C1 segment of cervical spinal cord (tissue), 14 donors: ENCODE data around the gene GAREM1.
A peak's percentile ranks its signal among the peaks of the same experiment; 100 is the strongest.

Experiments used
- DNase-seq, 14 donors: peaks; one replicate each; lab custom pipeline; 2025; lab: John Stamatoyannopoulos, UW

Gene GAREM1

GRCh38 chr18:32459361-32460101 lies 11.2 kb downstream of the GAREM1 start:
- no peak for DNase-seq

- no peak for DNase-seq
Observed at GRCh38 chr18:32455361-32455760, 15.3 kb downstream of the GAREM1 start.

GRCh38 chr18:32454593-32454992 lies 16.1 kb downstream of the GAREM1 start:
- no peak for DNase-seq

GRCh38 chr18:32450874-32451273 lies 19.8 kb downstream of the GAREM1 start:
- DNase-seq, result peak in 1 of 14 donors; percentile 36

- no peak for DNase-seq
Observed at GRCh38 chr18:32450026-32450691, 20.5 kb downstream of the GAREM1 start.

GRCh38 chr18:32446780-32447179 lies 23.9 kb downstream of the GAREM1 start:
- peak in 1 of 14 donors; percentile 12 for DNase-seq

- DNase-seq, result peak in 1 of 14 donors; percentile 16
Observed at GRCh38 chr18:32445846-32446245, 24.8 kb downstream of the GAREM1 start.

GRCh38 chr18:32443706-32444215 lies 26.9 kb downstream of the GAREM1 start:
- DNase-seq, result no peak

GRCh38 chr18:32443033-32443705 lies 27.5 kb downstream of the GAREM1 start:
- no peak for DNase-seq

GRCh38 chr18:32442575-32442974 lies 28.1 kb downstream of the GAREM1 start:
- peak in 1 of 14 donors; percentile 13 for DNase-seq

GRCh38 chr18:32441533-32441932 lies 29.1 kb downstream of the GAREM1 start:
- peak in 4 of 14 donors; percentile 27 to 43 (median 36) for DNase-seq

- DNase-seq, result peak in 1 of 14 donors; percentile 31
Observed at GRCh38 chr18:32440518-32440917, 30.2 kb downstream of the GAREM1 start.

GRCh38 chr18:32439802-32440201 lies 30.9 kb downstream of the GAREM1 start:
- DNase-seq, result peak in 1 of 14 donors; percentile 34

GRCh38 chr18:32439241-32439640 lies 31.4 kb downstream of the GAREM1 start:
- DNase-seq, result no peak

- peak in 1 of 14 donors; percentile 29 for DNase-seq
Observed at GRCh38 chr18:32438173-32438572, 32.5 kb downstream of the GAREM1 start.

- peak in 1 of 14 donors; percentile 44 for DNase-seq
Observed at GRCh38 chr18:32437100-32437834, 33.4 kb downstream of the GAREM1 start.

- DNase-seq, result no peak
Observed at GRCh38 chr18:32435631-32436500, 34.8 kb downstream of the GAREM1 start.

GRCh38 chr18:32431753-32432152 lies 38.9 kb downstream of the GAREM1 start:
- no peak for DNase-seq

- no peak for DNase-seq
Observed at GRCh38 chr18:32429402-32429801, 41.3 kb downstream of the GAREM1 start.

- DNase-seq, result no peak
Observed at GRCh38 chr18:32427084-32427900, 43.4 kb downstream of the GAREM1 start.
